ENCODE results near the gene FOXO3.
"Not testable (repeated sequence)": the region's sequence is repeated elsewhere in the genome, so short reads cannot be mapped to it uniquely, and the experiment has no call there.

Gene FOXO3

DNA sequence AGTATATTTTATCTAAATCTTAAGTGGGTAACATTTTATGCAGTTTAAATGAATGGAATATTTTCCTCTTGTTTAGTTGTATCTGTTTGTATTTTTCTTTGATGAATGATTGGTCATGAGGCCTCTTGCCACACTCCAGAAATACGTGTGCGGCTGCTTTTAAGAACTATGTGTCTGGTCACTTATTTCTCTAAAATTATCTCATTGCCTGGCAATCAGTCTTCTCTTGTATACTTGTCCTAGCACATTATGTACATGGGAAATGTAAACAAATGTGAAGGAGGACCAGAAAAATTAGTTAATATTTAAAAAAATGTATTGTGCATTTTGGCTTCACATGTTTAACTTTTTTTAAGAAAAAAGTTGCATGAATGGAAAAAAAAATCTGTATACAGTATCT lies 123.3 kb downstream of the FOXO3 start:
- DNase-seq (ENCODE audit: low read depth in 3 of 3), result not testable (repeated sequence)

- DNase-seq (ENCODE audit: low read depth in 3 of 3), result no peak
Observed at GRCh38 chr6:108684771-108685329, 124.1 kb downstream of the FOXO3 start.

DNA sequence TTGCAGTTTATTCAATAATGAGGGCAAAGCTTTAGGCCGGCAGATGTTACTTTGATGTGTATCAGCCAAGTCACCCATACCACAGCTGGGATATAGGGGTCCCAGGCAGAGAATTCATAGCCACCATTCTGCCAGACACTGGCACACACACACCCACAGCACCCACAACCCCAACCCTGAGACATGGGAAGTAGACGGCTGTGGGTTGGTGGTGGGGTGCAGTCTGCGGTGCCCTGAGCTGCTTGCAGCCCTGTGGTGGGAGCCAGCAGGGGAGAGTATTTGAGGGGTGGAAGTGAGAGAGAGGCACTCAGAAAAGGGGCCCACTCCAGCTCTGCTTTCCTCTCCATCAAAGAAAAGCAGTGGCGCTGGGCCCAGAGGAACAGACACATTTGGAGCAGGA lies 125.3 kb downstream of the FOXO3 start:
- no peak for DNase-seq (ENCODE audit: low read depth in 3 of 3)

DNA sequence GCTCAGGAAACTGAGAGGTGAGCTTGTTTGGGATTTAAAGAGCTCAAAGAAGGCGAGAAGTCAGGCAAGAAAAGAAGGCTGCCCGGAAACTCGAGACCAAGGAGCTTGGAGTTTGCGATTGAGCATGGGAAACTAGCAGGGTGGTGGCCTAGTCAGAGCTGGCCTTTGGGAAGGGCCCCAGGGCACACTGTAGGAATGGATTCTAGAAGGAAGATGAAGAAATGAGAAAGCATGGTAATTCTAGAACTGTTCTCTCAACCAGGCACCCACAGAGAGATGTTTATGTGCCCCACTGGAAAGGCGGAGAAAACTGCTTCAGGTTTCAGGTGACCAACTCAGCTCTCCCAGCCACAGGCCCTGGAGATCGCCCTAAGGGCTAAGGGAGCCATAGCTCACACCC lies 126.2 kb downstream of the FOXO3 start:
- DNase-seq (ENCODE audit: low read depth in 3 of 3), result no peak

DNA sequence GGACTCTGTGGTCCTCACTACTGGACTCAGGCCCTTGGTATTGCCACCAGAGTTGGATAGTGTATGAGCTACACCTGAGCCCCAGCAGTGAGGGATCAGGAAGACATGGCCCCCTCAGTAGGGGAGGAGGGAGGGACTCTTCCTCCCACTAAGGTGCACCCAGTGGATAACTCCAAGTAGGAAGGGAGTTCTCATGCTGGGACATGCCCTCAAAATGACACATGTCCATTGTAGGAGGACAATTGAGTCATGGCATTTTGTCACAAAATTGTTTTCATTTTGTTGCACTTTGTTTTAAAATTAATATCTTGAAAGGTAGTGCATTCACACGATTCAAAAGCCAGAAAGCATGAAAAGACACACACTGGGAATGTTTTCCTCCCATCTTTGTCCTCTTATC lies 127.2 kb downstream of the FOXO3 start:
- no peak for DNase-seq (ENCODE audit: low read depth in 3 of 3)

DNA sequence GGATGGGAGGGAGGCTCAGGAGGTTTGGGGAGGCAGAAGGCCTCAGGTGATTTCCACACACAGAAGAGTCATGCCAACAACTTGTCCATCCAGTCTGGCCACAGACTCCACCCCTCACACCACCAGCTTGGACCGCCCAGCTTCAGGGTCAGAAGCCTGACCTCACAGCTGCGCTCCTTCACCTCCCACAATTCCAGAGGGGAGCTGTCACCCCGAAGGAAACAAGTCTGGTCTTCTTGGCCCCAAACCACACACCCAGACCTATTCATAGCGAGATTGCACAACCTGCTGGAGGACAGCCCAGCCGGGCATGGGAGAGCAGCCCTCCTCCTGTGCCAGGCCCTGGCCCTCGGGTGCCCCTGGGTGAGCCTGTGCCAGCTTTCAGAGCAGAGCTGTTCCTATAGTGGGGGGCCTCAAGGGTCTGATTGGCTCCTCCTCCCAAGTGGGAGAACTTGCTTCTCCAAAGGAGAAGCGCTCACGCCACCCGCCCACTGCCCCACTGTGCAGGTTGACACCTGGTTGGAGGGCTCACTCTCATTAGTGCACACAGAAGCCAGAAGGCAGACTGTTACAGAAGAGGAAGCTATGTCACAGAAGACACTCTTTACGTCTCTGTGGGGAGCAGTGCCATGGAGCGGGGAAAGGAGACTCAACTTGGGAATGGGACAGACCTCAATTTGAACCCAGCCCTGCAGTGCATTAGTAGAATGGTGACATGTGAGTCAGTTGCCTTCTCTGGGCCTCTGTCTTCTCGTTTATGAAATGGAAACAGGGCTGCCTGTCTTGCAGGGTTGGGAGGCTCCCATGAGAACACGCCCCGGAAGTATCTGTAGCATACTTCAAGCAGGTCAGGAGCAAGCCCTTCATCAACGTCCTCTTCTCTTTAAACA lies 128.8 kb downstream of the FOXO3 start:
- no peak for DNase-seq (ENCODE audit: low read depth in 3 of 3)

DNA sequence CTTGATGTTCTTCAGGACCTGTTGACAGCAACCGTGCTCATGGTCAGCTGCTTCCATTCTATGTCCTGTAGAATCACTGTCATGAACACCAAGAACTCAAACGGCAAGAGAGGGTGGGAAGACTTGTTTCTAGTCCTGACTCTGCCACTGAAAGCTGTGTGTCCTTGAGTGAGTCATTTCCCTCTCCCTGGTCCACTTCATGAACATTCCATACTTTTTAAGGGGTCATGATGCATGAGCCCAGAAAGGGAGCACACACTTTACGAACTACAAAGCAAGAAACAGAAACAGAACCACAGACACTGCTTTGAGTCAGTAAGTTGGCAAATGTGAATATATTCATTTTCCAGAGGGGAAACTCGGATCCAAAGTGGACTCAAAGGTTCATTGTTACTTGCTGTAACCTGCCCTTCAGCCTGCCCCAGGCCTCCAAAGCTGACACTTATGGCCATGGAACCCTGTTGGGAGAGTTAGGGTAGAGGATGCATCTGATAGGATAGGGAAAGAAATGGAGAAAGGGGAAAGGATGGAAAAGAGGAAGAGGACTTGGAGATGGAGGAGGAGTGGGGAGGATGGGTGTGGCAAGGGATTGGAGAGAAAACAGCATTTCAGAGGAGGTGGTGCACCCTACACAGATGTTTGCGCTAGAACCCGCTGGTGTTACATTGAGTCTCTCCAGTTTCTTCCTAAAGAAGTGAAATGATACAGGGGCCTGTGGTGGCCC lies 129.8 kb downstream of the FOXO3 start:
- DNase-seq (ENCODE audit: low read depth in 3 of 3), result no peak

- DNase-seq (ENCODE audit: low read depth in 3 of 3), result no peak
Observed at GRCh38 chr6:108693430-108694154, 132.9 kb downstream of the FOXO3 start.

DNA sequence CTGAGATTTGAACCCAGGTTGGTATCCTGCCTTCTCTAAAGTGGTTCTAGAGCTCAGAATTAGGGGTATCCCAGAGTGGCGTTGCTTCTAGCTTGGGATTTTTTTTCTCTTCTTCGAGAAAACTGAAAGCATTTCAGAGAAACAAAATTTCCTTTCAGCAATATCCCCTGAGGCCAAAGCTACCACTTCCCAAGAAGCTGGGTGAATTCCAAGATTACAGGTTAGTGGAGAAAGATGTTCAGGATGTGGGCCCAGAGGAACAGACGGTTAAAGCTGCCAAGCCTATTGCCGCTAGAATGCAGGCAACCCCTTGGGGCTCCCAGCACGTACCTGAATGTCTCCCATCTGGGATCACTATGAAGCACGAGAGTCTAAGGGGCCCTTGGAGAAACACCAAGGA lies 134.1 kb downstream of the FOXO3 start:
- no peak for DNase-seq (ENCODE audit: low read depth in 3 of 3)

- no peak for DNase-seq (ENCODE audit: low read depth in 3 of 3)
Observed at GRCh38 chr6:108697561-108698161, 136.9 kb downstream of the FOXO3 start.

GRCh38 chr6:108698593-108699289 lies 138.0 kb downstream of the FOXO3 start:
- no peak for DNase-seq (ENCODE audit: low read depth in 3 of 3)

GRCh38 chr6:108699290-108700041 lies 138.7 kb downstream of the FOXO3 start:
- DNase-seq (ENCODE audit: low read depth in 3 of 3), result no peak

- DNase-seq (ENCODE audit: low read depth in 3 of 3), result no peak
Observed at GRCh38 chr6:108702106-108702851, 141.6 kb downstream of the FOXO3 start.

DNA sequence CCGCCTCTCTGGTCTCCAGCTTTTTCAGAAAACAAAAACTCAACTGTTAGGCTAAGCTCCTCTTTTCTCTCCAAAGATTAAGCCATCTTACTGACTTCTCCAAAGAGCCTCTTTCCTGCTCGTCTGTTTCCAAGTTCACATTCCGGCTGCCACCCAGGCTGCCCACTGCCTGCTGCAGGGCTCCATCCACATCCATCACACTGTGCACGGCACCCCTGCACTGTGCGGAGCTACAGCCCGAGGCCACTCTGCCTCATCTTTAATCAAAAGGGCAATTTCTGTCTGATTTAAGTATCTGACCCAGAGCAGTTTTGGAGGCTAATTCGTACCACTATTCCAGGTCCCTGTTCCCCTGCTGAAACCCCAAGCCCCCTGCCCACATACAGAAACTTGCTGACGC lies 145.9 kb downstream of the FOXO3 start:
- DNase-seq (ENCODE audit: low read depth in 3 of 3), result no peak

GRCh38 chr6:108707328-108707976 lies 146.7 kb downstream of the FOXO3 start:
- no peak for DNase-seq (ENCODE audit: low read depth in 3 of 3)

GRCh38 chr6:108710030-108710429 lies 149.3 kb downstream of the FOXO3 start:
- DNase-seq (ENCODE audit: low read depth in 3 of 3), result no peak

GRCh38 chr6:108710551-108710950 lies 149.8 kb downstream of the FOXO3 start:
- DNase-seq (ENCODE audit: low read depth in 3 of 3), result no peak

GRCh38 chr6:108711071-108711470 lies 150.4 kb downstream of the FOXO3 start:
- DNase-seq (ENCODE audit: low read depth in 3 of 3), result no peak

- DNase-seq (ENCODE audit: low read depth in 3 of 3), result no peak
Observed at GRCh38 chr6:108711826-108712225, 151.1 kb downstream of the FOXO3 start.

All from stimulated activated CD4-positive, alpha-beta T cell treated with anti-CD3 and anti-CD28 coated beads, TNF-alpha, amount 100 ng/mL, for 24 hours (primary cell).